HG03045 (cell line): ENCODE measurements around the gene SURF4.

ENCODE experiments used
- ATAC-seq: cut with Tn5 transposase; IDR thresholded peaks from one replicate; pipeline ENCODE4 v1.9.1; 2021; ENCODE audit warnings: mild to moderate bottlenecking, moderate library complexity; ENCODE audit not compliant: unreplicated experiment

The SURF4 gene

GRCh38 chr9:133353548-133353947, 22.3 kb downstream of the SURF4 start:
- ATAC-seq, result no peak

- no peak for ATAC-seq
Observed at GRCh38 chr9:133352635-133353340, 23.1 kb downstream of the SURF4 start.

- ATAC-seq, result no peak
Observed at GRCh38 chr9:133351908-133352634, 23.8 kb downstream of the SURF4 start.

- ATAC-seq, result no peak
Observed at GRCh38 chr9:133351526-133351907, 24.3 kb downstream of the SURF4 start.

- ATAC-seq, result no peak
Observed at GRCh38 chr9:133349965-133350616, 25.8 kb downstream of the SURF4 start.

GRCh38 chr9:133348718-133349573, 26.9 kb downstream of the SURF4 start:
- no peak for ATAC-seq

GRCh38 chr9:133347985-133348717, 27.7 kb downstream of the SURF4 start, which contains the start of the genes MED22 and RPL7A:
Gene MED22, minus strand, starts transcription at chr9:133348131. Its CDS starts 1,469 bp downstream, at chr9:133346662.
Gene RPL7A, plus strand, starts transcription at chr9:133348218. Its CDS starts 26 bp downstream, at chr9:133348244.
- peak; percentile 66 for ATAC-seq

GRCh38 chr9:133347515-133347984, 28.3 kb downstream of the SURF4 start:
- peak; percentile 20 for ATAC-seq

- no peak for ATAC-seq
Observed at GRCh38 chr9:133346021-133346785, 29.7 kb downstream of the SURF4 start.

GRCh38 chr9:133345596-133345995, 30.3 kb downstream of the SURF4 start:
- ATAC-seq, result no peak

- ATAC-seq, result no peak
Observed at GRCh38 chr9:133344979-133345378, 30.9 kb downstream of the SURF4 start.

- ATAC-seq, result no peak
Observed at GRCh38 chr9:133344071-133344470, 31.8 kb downstream of the SURF4 start.

- no peak for ATAC-seq
Observed at GRCh38 chr9:133342570-133342969, 33.3 kb downstream of the SURF4 start.

- ATAC-seq, result no peak
Observed at GRCh38 chr9:133342069-133342406, 33.8 kb downstream of the SURF4 start.

- ATAC-seq, result no peak
Observed at GRCh38 chr9:133341369-133342068, 34.3 kb downstream of the SURF4 start.

GRCh38 chr9:133340916-133341315, 34.9 kb downstream of the SURF4 start:
- ATAC-seq, result no peak

- no peak for ATAC-seq
Observed at GRCh38 chr9:133340256-133340655, 35.6 kb downstream of the SURF4 start.

- no peak for ATAC-seq
Observed at GRCh38 chr9:133339641-133340040, 36.2 kb downstream of the SURF4 start.
